Measurements from ENCODE around the gene SLC9B1.

Gene SLC9B1

GRCh38 chr4:103032574-103032973, 13.1 kb upstream of the SLC9B1 start:
- Mint-ChIP-seq H3K9me3 (peaks cover 8% of the 10 kb centered on the region), H3K27ac (no peak overlapping the region), H3K36me3 (ENCODE audit: low read depth) (peaks cover 5% of the 10 kb centered on the region), H3K4me3 (no peak overlapping the region), H3K4me1 (no peaks in the 10 kb centered on the region), H3K27me3 (ENCODE audit: low read depth) (no peaks in the 10 kb centered on the region)
- TF ChIP-seq, protein P1, sequence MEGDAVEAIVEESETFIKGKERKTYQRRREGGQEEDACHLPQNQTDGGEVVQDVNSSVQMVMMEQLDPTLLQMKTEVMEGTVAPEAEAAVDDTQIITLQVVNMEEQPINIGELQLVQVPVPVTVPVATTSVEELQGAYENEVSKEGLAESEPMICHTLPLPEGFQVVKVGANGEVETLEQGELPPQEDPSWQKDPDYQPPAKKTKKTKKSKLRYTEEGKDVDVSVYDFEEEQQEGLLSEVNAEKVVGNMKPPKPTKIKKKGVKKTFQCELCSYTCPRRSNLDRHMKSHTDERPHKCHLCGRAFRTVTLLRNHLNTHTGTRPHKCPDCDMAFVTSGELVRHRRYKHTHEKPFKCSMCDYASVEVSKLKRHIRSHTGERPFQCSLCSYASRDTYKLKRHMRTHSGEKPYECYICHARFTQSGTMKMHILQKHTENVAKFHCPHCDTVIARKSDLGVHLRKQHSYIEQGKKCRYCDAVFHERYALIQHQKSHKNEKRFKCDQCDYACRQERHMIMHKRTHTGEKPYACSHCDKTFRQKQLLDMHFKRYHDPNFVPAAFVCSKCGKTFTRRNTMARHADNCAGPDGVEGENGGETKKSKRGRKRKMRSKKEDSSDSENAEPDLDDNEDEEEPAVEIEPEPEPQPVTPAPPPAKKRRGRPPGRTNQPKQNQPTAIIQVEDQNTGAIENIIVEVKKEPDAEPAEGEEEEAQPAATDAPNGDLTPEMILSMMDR (IDR thresholded peaks at IDR 0.05; ENCODE audit: unreplicated experiment in 3 of 3), result peak in 2 of 3 experiments; percentile 38 to 42

- Mint-ChIP-seq H3K4me1 (no peaks in the 10 kb centered on the region), H3K27me3 (ENCODE audit: low read depth) (no peaks in the 10 kb centered on the region), H3K9me3 (peaks cover 8% of the 10 kb centered on the region), H3K4me3 (no peak overlapping the region), H3K27ac (no peak overlapping the region), H3K36me3 (ENCODE audit: low read depth) (peaks cover 5% of the 10 kb centered on the region)
- TF ChIP-seq, protein P1 (IDR thresholded peaks at IDR 0.05; ENCODE audit: unreplicated experiment in 3 of 3), result no peak
Observed at GRCh38 chr4:103030791-103031190, 11.3 kb upstream of the SLC9B1 start.

DNA sequence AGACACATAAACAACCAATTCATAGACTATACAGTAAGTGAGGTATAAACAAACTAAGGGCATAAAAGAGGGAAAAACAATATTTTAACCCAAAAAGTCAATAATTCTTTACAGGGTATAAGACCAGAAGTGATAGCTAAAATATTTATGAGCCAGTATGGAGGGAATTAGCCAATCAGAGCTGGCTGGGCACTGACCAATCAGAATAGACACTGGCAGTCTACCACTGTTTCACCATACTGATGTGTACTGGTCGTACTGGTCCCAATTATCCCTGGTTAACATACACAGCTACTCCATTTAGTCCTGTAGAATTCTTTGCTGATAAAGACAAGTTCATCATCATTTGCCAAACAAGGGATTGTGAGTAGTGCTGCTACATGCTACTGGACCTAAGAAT, 9.8 kb upstream of the SLC9B1 start:
- no peak overlapping the region for H3K4me3 Mint-ChIP-seq
- peaks cover 2% of the 10 kb centered on the region for H3K9me3 Mint-ChIP-seq
- TF ChIP-seq, protein P1 (IDR thresholded peaks at IDR 0.05; ENCODE audit: unreplicated experiment in 3 of 3), result no peak
- no peak overlapping the region for H3K27ac Mint-ChIP-seq
- no peaks in the 10 kb centered on the region for H3K36me3 Mint-ChIP-seq (ENCODE audit: low read depth)
- H3K4me1 Mint-ChIP-seq, result no peaks in the 10 kb centered on the region
- H3K27me3 Mint-ChIP-seq (ENCODE audit: low read depth), result no peaks in the 10 kb centered on the region

GRCh38 chr4:103026868-103027267, 7.4 kb upstream of the SLC9B1 start:
- Mint-ChIP-seq H3K27me3 (ENCODE audit: low read depth) (no peaks in the 10 kb centered on the region), H3K9me3 (no peaks in the 10 kb centered on the region), H3K4me3 (no peak overlapping the region), H3K36me3 (ENCODE audit: low read depth) (no peaks in the 10 kb centered on the region), H3K27ac (no peak overlapping the region), H3K4me1 (no peaks in the 10 kb centered on the region)
- TF ChIP-seq, protein P1 (IDR thresholded peaks at IDR 0.05; ENCODE audit: unreplicated experiment in 3 of 3), result no peak

DNA sequence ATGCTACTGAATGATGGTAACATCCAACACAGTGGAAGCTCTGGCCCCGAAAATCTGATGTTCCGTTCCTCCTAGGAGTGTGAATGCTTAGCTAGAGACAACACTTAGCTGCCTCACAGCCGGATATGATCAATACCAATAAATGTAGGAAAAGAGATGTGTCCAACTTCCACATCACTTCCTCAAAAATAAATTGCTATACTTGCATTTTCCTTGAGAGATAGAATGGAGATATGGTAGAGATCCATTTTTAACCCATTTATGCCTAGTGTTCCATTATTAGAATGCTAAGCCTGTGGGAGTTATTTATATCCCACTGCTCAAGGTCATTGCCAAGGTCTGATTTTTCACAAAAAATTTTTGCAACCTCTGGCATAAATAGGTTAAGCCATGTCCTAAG, 5.5 kb upstream of the SLC9B1 start:
- Mint-ChIP-seq H3K4me1 (no peaks in the 10 kb centered on the region), H3K9me3 (no peaks in the 10 kb centered on the region), H3K27me3 (ENCODE audit: low read depth) (no peaks in the 10 kb centered on the region), H3K36me3 (ENCODE audit: low read depth) (no peaks in the 10 kb centered on the region), H3K4me3 (no peak overlapping the region), H3K27ac (no peak overlapping the region)
- TF ChIP-seq, protein P1 (IDR thresholded peaks at IDR 0.05; ENCODE audit: unreplicated experiment in 3 of 3), result no peak

DNA sequence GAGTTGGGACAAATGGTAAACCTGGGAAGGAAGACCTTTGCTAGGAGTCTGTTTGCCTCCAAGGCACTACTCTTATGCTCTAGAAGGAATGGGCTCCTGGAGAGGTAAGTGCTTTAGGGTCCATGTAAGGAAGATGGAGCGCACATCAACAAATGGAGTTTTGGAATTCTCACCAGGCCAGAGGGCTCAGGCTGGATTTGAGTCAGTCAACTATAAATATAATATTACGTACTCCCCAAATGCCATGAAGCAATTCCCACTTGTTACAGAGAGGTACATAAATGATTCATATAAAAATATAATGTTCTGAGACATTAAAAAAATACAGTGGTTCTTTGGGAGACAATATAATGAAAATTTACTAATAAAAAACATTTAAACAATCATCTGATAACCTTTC, 1.6 kb upstream of the SLC9B1 start:
- peak overlapping the region in 1 of 3 experiments; percentile 38 for H3K27ac Mint-ChIP-seq
- no peaks in the 10 kb centered on the region for H3K36me3 Mint-ChIP-seq (ENCODE audit: low read depth)

More for the DNA sequence above, 1.6 kb upstream of the SLC9B1 start:
- no peaks in the 10 kb centered on the region for H3K9me3 Mint-ChIP-seq
- H3K4me1 Mint-ChIP-seq, result peaks cover 5% of the 10 kb centered on the region
- TF ChIP-seq, protein P1 (IDR thresholded peaks at IDR 0.05; ENCODE audit: unreplicated experiment in 3 of 3), result no peak
- H3K27me3 Mint-ChIP-seq (ENCODE audit: low read depth), result no peaks in the 10 kb centered on the region
- peak overlapping the region in 2 of 3 experiments; percentile 87 to 93 for H3K4me3 Mint-ChIP-seq
